ENCODE data around the gene CALY.

CALY gene

GRCh38 chr10:133280391-133281059 lies 56.2 kb downstream of the CALY start:
- no peak for DNase-seq (ENCODE audit: extremely low spot score)
- CTCF ChIA-PET = no interaction called here
- TF ChIP-seq NFRKB (IDR thresholded peaks at IDR 0.05) (no peak), SUZ12 (IDR thresholded peaks at IDR 0.05) (no peak), ZNF384 (IDR thresholded peaks at IDR 0.05) (no peak), SP1 (IDR thresholded peaks at IDR 0.05) (no peak), L3MBTL2 (conservative IDR thresholded peaks at IDR 0.05) (no peak), ARNT (IDR thresholded peaks at IDR 0.05) (no peak), ELF4 (IDR thresholded peaks at IDR 0.05) (no peak), TARDBP (IDR thresholded peaks at IDR 0.05) (no peak), FOXK2 (IDR thresholded peaks at IDR 0.05) (no peak), CTBP1 (IDR thresholded peaks at IDR 0.05; ENCODE audit: borderline replicate concordance) (no peak), HDGF (IDR thresholded peaks at IDR 0.05; ENCODE audit: borderline replicate concordance) (no peak), BHLHE40 (IDR thresholded peaks at IDR 0.05; ENCODE audit: borderline replicate concordance) (no peak), FOXA1 (IDR thresholded peaks at IDR 0.05) (no peak), LEF1 (IDR thresholded peaks at IDR 0.05; ENCODE audit: borderline replicate concordance) (no peak), FOXM1 (IDR thresholded peaks at IDR 0.05; ENCODE audit: borderline replicate concordance) (no peak)
- TF ChIP-seq, protein P1, sequence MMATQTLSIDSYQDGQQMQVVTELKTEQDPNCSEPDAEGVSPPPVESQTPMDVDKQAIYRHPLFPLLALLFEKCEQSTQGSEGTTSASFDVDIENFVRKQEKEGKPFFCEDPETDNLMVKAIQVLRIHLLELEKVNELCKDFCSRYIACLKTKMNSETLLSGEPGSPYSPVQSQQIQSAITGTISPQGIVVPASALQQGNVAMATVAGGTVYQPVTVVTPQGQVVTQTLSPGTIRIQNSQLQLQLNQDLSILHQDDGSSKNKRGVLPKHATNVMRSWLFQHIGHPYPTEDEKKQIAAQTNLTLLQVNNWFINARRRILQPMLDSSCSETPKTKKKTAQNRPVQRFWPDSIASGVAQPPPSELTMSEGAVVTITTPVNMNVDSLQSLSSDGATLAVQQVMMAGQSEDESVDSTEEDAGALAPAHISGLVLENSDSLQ (IDR thresholded peaks at IDR 0.05) = no peak
- POLR2A ChIA-PET = no interaction called here

- CTCF ChIA-PET = no interaction called here
- no peak for DNase-seq (ENCODE audit: extremely low spot score)
- TF ChIP-seq NFRKB (IDR thresholded peaks at IDR 0.05) (no peak), ELF4 (IDR thresholded peaks at IDR 0.05) (no peak), FOXK2 (IDR thresholded peaks at IDR 0.05) (no peak), ZNF384 (IDR thresholded peaks at IDR 0.05) (no peak), FOXA1 (IDR thresholded peaks at IDR 0.05) (no peak), SP1 (IDR thresholded peaks at IDR 0.05) (no peak), HDGF (IDR thresholded peaks at IDR 0.05; ENCODE audit: borderline replicate concordance) (no peak), ARNT (IDR thresholded peaks at IDR 0.05) (no peak), BHLHE40 (IDR thresholded peaks at IDR 0.05; ENCODE audit: borderline replicate concordance) (no peak), SUZ12 (IDR thresholded peaks at IDR 0.05) (no peak)
- POLR2A ChIA-PET = no interaction called here
These were observed 57.1 kb downstream of the CALY start for GRCh38 chr10:133279326-133280226.

DNA sequence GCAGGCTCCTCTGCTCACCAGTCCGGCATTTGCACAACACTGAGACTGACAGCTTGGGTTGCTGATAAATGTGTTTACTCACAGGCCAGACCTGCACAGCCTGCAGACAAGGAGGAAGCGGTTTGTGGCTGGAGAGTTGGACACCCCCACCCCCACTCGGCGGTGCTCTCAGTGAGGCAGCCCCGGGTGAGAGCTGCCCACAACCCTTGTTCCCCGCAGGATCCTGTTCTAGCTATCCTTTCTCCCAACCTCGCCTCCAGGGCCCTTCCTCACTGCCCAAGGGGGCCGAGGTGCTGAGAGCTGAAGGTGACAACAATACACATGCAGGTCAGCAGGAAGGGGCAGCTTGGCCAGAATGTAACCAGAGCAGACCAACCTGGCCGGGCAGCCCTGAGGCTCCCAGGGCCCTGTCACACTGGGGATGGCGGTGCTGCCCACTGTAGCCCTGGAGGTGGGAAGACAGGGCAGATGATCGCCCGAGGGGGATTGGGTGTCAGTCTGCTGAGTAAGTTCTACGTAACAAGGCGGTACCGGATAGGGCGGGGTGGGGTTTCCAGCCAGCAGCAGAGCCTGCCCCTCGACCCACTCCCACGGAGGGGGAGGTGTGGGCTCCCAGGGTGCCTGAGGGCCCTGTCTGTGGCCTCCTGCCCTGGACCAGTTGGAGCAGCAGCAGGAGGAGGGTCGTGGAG lies 58.0 kb downstream of the CALY start:
- CTCF ChIA-PET = interaction anchor here (1.1 kb wide), 1 partner anchor 35 kb away, joined by 3 read pairs; no protein-coding TSS in a partner anchor
- no peak for DNase-seq (ENCODE audit: extremely low spot score)
- POLR2A ChIA-PET = interaction anchor here (1.4 kb wide), 1 partner anchor 15 kb away, joined by 3 read pairs; no protein-coding TSS in a partner anchor
- TF ChIP-seq SP1 (IDR thresholded peaks at IDR 0.05) (no peak), ELF4 (IDR thresholded peaks at IDR 0.05) (no peak), HDGF (IDR thresholded peaks at IDR 0.05; ENCODE audit: borderline replicate concordance) (no peak), CTBP1 (IDR thresholded peaks at IDR 0.05; ENCODE audit: borderline replicate concordance) (no peak), ARNT (IDR thresholded peaks at IDR 0.05) (no peak), FOXA1 (IDR thresholded peaks at IDR 0.05) (no peak), FOXM1 (IDR thresholded peaks at IDR 0.05; ENCODE audit: borderline replicate concordance) (no peak), NFRKB (IDR thresholded peaks at IDR 0.05) (no peak), BHLHE40 (IDR thresholded peaks at IDR 0.05; ENCODE audit: borderline replicate concordance) (no peak), L3MBTL2 (conservative IDR thresholded peaks at IDR 0.05) (no peak)
- TF ChIP-seq, protein P1 (IDR thresholded peaks at IDR 0.05) = no peak

- POLR2A ChIA-PET = interaction anchor here (1.4 kb wide), 1 partner anchor 14 kb away, joined by 3 read pairs; no protein-coding TSS in a partner anchor
- TF ChIP-seq, protein P1 (IDR thresholded peaks at IDR 0.05) = no peak
- TF ChIP-seq L3MBTL2 (conservative IDR thresholded peaks at IDR 0.05) (no peak), ELF4 (IDR thresholded peaks at IDR 0.05) (no peak), FOXK2 (IDR thresholded peaks at IDR 0.05) (no peak), BHLHE40 (IDR thresholded peaks at IDR 0.05; ENCODE audit: borderline replicate concordance) (no peak), FOXA1 (IDR thresholded peaks at IDR 0.05) (no peak), FOXM1 (IDR thresholded peaks at IDR 0.05; ENCODE audit: borderline replicate concordance) (no peak), LEF1 (IDR thresholded peaks at IDR 0.05; ENCODE audit: borderline replicate concordance) (no peak), SUZ12 (IDR thresholded peaks at IDR 0.05) (no peak), CTBP1 (IDR thresholded peaks at IDR 0.05; ENCODE audit: borderline replicate concordance) (no peak), ARNT (IDR thresholded peaks at IDR 0.05) (no peak), ZNF384 (IDR thresholded peaks at IDR 0.05) (no peak), SP1 (IDR thresholded peaks at IDR 0.05) (no peak), HDGF (IDR thresholded peaks at IDR 0.05; ENCODE audit: borderline replicate concordance) (no peak), TARDBP (IDR thresholded peaks at IDR 0.05) (no peak), NFRKB (IDR thresholded peaks at IDR 0.05) (no peak)
- CTCF ChIA-PET = interaction anchor here (1.1 kb wide), 1 partner anchor 35 kb away, joined by 3 read pairs; no protein-coding TSS in a partner anchor
- no peak for DNase-seq (ENCODE audit: extremely low spot score)
These were observed 58.6 kb downstream of the CALY start for GRCh38 chr10:133277993-133278576.
